ENCODE data around the gene SLC46A2. TPM values are rescaled to one million over a fixed set of nuclear protein-coding genes. Genes with fewer than 3 reads are reported as not detected.

SLC46A2 gene
- total and polyA plus RNA-seq, 2 experiments from 2014 or later: 0.11 TPM; not detected in 1

DNA sequence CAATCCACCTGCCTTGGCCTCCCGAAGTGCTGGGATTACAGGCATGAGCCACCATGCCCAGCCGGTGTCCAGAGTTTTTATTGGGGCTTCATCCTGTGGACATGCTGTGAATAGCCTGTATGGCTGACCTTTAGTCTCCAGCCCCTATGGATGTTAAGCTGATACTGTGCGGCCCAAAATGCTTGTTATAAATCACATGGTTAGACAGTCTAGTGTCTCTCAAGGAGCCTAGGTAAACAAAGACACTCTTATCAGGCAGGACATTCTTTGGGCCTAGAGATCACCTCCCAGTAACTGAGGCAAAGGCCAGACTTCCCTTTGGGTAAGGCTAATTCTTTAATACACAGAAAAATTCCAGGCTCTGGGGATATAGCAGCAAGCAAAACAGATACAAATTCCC lies 22.0 kb upstream of the SLC46A2 start:
- no peaks in the 10 kb centered on the region for H3K79me2 ChIP-seq (replicated peaks; ENCODE audit: insufficient read depth)
- no peaks in the 10 kb centered on the region for H3K36me3 ChIP-seq (ENCODE audit: insufficient read depth)
- H3K27ac ChIP-seq (ENCODE audit: low read depth): no peak overlapping the region
- DNase-seq (ENCODE audit: low spot score) (no peak), ATAC-seq (no peak)
- H3K4me1 ChIP-seq (ENCODE audit: insufficient read depth): no peaks in the 10 kb centered on the region
- TF ChIP-seq, protein P1, sequence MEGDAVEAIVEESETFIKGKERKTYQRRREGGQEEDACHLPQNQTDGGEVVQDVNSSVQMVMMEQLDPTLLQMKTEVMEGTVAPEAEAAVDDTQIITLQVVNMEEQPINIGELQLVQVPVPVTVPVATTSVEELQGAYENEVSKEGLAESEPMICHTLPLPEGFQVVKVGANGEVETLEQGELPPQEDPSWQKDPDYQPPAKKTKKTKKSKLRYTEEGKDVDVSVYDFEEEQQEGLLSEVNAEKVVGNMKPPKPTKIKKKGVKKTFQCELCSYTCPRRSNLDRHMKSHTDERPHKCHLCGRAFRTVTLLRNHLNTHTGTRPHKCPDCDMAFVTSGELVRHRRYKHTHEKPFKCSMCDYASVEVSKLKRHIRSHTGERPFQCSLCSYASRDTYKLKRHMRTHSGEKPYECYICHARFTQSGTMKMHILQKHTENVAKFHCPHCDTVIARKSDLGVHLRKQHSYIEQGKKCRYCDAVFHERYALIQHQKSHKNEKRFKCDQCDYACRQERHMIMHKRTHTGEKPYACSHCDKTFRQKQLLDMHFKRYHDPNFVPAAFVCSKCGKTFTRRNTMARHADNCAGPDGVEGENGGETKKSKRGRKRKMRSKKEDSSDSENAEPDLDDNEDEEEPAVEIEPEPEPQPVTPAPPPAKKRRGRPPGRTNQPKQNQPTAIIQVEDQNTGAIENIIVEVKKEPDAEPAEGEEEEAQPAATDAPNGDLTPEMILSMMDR (conservative IDR thresholded peaks at IDR 0.05; ENCODE audit: low read depth in 2 of 2): no peak
- TF ChIP-seq EZH2 (IDR thresholded peaks at IDR 0.05; ENCODE audit: low read depth, unreplicated experiment) (no peak), JUNB (IDR thresholded peaks at IDR 0.05; ENCODE audit: unreplicated experiment) (no peak), ZNF114 (CRISPR knock-in tag; IDR thresholded peaks at IDR 0.05) (no peak), POLR2AphosphoS5 (IDR thresholded peaks at IDR 0.05; ENCODE audit: low read depth) (no peak), CREB1 (CRISPR knock-in tag; IDR thresholded peaks at IDR 0.05; ENCODE audit: low read depth) (no peak), STAT1 (IDR thresholded peaks at IDR 0.05; ENCODE audit: unreplicated experiment) (no peak), NANOG (IDR thresholded peaks at IDR 0.05; ENCODE audit: borderline replicate concordance) (no peak), EZH2phosphoT487 (IDR thresholded peaks at IDR 0.05; ENCODE audit: unreplicated experiment) (no peak), ZNF331 (CRISPR knock-in tag; IDR thresholded peaks at IDR 0.05; ENCODE audit: low read depth) (no peak)
- TF ChIP-seq, protein P2, sequence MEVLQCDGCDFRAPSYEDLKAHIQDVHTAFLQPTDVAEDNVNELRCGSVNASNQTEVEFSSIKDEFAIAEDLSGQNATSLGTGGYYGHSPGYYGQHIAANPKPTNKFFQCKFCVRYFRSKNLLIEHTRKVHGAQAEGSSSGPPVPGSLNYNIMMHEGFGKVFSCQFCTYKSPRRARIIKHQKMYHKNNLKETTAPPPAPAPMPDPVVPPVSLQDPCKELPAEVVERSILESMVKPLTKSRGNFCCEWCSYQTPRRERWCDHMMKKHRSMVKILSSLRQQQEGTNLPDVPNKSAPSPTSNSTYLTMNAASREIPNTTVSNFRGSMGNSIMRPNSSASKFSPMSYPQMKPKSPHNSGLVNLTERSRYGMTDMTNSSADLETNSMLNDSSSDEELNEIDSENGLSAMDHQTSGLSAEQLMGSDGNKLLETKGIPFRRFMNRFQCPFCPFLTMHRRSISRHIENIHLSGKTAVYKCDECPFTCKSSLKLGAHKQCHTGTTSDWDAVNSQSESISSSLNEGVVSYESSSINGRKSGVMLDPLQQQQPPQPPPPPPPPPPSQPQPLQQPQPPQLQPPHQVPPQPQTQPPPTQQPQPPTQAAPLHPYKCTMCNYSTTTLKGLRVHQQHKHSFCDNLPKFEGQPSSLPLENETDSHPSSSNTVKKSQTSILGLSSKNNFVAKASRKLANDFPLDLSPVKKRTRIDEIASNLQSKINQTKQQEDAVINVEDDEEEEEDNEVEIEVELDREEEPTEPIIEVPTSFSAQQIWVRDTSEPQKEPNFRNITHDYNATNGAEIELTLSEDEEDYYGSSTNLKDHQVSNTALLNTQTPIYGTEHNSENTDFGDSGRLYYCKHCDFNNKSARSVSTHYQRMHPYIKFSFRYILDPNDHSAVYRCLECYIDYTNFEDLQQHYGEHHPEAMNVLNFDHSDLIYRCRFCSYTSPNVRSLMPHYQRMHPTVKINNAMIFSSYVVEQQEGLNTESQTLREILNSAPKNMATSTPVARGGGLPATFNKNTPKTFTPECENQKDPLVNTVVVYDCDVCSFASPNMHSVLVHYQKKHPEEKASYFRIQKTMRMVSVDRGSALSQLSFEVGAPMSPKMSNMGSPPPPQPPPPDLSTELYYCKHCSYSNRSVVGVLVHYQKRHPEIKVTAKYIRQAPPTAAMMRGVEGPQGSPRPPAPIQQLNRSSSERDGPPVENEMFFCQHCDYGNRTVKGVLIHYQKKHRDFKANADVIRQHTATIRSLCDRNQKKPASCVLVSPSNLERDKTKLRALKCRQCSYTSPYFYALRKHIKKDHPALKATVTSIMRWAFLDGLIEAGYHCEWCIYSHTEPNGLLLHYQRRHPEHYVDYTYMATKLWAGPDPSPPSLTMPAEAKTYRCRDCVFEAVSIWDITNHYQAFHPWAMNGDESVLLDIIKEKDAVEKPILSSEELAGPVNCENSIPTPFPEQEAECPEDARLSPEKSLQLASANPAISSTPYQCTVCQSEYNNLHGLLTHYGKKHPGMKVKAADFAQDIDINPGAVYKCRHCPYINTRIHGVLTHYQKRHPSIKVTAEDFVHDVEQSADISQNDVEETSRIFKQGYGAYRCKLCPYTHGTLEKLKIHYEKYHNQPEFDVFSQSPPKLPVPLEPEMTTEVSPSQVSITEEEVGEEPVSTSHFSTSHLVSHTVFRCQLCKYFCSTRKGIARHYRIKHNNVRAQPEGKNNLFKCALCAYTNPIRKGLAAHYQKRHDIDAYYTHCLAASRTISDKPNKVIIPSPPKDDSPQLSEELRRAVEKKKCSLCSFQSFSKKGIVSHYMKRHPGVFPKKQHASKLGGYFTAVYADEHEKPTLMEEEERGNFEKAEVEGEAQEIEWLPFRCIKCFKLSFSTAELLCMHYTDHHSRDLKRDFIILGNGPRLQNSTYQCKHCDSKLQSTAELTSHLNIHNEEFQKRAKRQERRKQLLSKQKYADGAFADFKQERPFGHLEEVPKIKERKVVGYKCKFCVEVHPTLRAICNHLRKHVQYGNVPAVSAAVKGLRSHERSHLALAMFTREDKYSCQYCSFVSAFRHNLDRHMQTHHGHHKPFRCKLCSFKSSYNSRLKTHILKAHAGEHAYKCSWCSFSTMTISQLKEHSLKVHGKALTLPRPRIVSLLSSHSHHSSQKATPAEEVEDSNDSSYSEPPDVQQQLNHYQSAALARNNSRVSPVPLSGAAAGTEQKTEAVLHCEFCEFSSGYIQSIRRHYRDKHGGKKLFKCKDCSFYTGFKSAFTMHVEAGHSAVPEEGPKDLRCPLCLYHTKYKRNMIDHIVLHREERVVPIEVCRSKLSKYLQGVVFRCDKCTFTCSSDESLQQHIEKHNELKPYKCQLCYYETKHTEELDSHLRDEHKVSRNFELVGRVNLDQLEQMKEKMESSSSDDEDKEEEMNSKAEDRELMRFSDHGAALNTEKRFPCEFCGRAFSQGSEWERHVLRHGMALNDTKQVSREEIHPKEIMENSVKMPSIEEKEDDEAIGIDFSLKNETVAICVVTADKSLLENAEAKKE (CRISPR knock-in tag; IDR thresholded peaks at IDR 0.05): no peak
- TF ChIP-seq, protein P3, sequence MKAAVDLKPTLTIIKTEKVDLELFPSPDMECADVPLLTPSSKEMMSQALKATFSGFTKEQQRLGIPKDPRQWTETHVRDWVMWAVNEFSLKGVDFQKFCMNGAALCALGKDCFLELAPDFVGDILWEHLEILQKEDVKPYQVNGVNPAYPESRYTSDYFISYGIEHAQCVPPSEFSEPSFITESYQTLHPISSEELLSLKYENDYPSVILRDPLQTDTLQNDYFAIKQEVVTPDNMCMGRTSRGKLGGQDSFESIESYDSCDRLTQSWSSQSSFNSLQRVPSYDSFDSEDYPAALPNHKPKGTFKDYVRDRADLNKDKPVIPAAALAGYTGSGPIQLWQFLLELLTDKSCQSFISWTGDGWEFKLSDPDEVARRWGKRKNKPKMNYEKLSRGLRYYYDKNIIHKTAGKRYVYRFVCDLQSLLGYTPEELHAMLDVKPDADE (IDR thresholded peaks at IDR 0.05): no peak
- TF ChIP-seq, protein P4, sequence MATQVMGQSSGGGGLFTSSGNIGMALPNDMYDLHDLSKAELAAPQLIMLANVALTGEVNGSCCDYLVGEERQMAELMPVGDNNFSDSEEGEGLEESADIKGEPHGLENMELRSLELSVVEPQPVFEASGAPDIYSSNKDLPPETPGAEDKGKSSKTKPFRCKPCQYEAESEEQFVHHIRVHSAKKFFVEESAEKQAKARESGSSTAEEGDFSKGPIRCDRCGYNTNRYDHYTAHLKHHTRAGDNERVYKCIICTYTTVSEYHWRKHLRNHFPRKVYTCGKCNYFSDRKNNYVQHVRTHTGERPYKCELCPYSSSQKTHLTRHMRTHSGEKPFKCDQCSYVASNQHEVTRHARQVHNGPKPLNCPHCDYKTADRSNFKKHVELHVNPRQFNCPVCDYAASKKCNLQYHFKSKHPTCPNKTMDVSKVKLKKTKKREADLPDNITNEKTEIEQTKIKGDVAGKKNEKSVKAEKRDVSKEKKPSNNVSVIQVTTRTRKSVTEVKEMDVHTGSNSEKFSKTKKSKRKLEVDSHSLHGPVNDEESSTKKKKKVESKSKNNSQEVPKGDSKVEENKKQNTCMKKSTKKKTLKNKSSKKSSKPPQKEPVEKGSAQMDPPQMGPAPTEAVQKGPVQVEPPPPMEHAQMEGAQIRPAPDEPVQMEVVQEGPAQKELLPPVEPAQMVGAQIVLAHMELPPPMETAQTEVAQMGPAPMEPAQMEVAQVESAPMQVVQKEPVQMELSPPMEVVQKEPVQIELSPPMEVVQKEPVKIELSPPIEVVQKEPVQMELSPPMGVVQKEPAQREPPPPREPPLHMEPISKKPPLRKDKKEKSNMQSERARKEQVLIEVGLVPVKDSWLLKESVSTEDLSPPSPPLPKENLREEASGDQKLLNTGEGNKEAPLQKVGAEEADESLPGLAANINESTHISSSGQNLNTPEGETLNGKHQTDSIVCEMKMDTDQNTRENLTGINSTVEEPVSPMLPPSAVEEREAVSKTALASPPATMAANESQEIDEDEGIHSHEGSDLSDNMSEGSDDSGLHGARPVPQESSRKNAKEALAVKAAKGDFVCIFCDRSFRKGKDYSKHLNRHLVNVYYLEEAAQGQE (IDR thresholded peaks at IDR 0.05; ENCODE audit: unreplicated experiment): no peak
- Mint-ChIP-seq H3K4me3 (no peak overlapping the region), H3K27ac (no peak overlapping the region), H3K36me3 (ENCODE audit: low read depth) (no peaks in the 10 kb centered on the region), H3K4me1 (no peaks in the 10 kb centered on the region), H3K27me3 (ENCODE audit: insufficient read depth, low read depth, poor library complexity) (peaks cover 1% of the 10 kb centered on the region), H3K9me3 (no peaks in the 10 kb centered on the region)
- H3K4me3 ChIP-seq: no peak overlapping the region
- H3K9me2 ChIP-seq (ENCODE audit: insufficient read depth): no peaks in the 10 kb centered on the region
- no peak overlapping the region for H3K4me2 ChIP-seq
- no peaks in the 10 kb centered on the region for H4K20me1 ChIP-seq (replicated peaks; ENCODE audit: insufficient read depth)
- peaks cover 17% of the 10 kb centered on the region; the same call in 1 of the 2 replicates for H3K27me3 ChIP-seq (ENCODE audit: insufficient read depth)
- no peaks in the 10 kb centered on the region for H3F3A ChIP-seq (replicated peaks; ENCODE audit: low read depth)
- H2AFZ ChIP-seq: no peak overlapping the region
